Peyer's patch (tissue), 4 donors: ENCODE measurements around the gene RAB28.

Experiments
- CTCF ChIP-seq, 6 experiments: fragments of 450-650 bp in 4 of 6; fragments of 200-600 bp in 2 of 6; sonication (generic) in 1 of 6; IDR thresholded peaks; one replicate each; pipeline ENCODE4 v1.5.1; 2017 to 2019; ENCODE audit warnings: antibody characterized with exemption in 6 of 6, mild to moderate bottlenecking in 3 of 6, moderate library complexity in 1 of 6
- POLR2A ChIP-seq, 2 donors: fragments of 450-650 bp; IDR thresholded peaks; one replicate each; pipeline ENCODE4 v1.5.1; 2017; ENCODE audit warnings: antibody characterized with exemption in 2 of 2, mild to moderate bottlenecking in 2 of 2, moderate library complexity in 2 of 2

DNA sequence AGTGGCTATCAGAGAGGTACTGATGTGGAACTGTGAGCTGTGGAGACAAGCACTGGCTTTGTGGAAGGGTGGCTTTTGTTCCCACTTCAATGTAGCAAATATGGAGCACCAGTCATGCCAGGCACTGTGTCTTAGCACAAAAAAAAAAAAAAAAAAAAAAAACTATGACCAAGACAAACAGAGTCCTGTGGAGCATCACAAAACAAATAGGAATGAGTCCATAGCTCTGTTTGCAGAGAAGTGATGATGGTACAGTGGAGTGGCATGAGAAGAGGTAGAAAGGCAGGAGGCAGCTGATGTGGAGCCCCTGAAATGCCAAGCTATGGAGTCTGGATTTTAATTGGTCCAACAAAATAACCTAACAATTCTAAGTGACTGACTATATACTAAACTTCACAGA, 116.9 kb downstream of the RAB28 start:
- TF ChIP-seq CTCF (IDR thresholded peaks at IDR 0.05) = no peak
- TF ChIP-seq POLR2A (IDR thresholded peaks at IDR 0.05) = no peak
